Measurements from ENCODE around the gene ILF2. TPM values are rescaled to one million over a fixed set of nuclear protein-coding genes. Genes with fewer than 3 reads are reported as not detected.

ILF2 gene
- total and polyA plus RNA-seq, 2 of the 13 experiments (the other 11 are each of a cell fraction or from before 2014, with no cell fraction given): 292 to 366 TPM

DNA sequence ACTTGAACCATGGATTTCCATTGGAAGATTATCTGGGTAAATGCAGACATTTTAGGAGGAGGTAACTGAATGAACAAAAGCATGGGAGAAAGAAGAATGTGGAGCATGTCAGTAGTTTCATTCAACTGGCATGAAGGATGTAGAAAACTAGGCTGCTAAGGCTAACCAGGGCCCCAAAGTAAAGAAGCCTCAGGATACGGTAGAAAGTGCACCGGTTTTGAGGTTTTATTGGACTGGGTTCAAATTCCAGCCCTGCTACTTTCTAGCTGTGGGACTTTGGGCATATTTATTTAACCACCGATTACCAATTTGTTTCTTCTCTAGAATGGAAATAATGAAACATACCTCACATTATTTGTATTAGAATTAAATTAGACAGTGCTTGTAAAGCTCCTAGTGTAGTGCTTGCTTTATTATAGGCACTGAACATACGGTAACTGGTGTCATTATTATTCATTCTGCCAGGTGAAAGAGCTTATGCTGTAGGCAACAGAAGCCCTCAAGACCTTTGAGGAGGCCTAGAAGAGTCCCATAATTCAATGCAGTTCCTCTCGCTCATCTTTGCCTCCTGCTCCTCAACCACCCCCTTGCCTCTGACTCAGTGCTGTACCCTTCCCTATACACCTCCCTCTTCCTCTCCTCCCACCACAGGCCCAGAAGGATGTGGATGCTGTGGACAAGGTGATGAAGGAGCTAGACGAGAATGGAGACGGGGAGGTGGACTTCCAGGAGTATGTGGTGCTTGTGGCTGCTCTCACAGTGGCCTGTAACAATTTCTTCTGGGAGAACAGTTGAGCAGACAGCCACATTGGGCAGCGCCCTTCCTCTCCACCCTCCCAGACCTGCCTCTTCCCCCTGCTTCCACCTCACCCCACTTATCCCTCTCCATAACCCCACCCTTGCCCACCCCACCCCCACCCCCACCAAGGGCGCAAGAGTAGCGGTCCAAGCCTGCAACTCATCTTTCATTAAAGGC, 39.5 kb downstream of the ILF2 start (continued):
- TF ChIP-seq FOXA1 (IDR thresholded peaks at IDR 0.05): no peak
- TF ChIP-seq FOXA1 (CRISPR knock-in tag; IDR thresholded peaks at IDR 0.05): 0 out of 2 replicates have a peak, but pooled peaks have one; percentile 26
- TF ChIP-seq, protein P1, sequence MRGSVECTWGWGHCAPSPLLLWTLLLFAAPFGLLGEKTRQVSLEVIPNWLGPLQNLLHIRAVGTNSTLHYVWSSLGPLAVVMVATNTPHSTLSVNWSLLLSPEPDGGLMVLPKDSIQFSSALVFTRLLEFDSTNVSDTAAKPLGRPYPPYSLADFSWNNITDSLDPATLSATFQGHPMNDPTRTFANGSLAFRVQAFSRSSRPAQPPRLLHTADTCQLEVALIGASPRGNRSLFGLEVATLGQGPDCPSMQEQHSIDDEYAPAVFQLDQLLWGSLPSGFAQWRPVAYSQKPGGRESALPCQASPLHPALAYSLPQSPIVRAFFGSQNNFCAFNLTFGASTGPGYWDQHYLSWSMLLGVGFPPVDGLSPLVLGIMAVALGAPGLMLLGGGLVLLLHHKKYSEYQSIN (CRISPR knock-in tag; IDR thresholded peaks at IDR 0.05; ENCODE audit: borderline replicate concordance): no peak
- no peak for TF ChIP-seq ZNF891 (CRISPR knock-in tag; IDR thresholded peaks at IDR 0.05)
- TF ChIP-seq YEATS4 (CRISPR knock-in tag; IDR thresholded peaks at IDR 0.05; ENCODE audit: borderline replicate concordance): 0 out of 2 replicates have a peak, but pooled peaks have one; percentile 35
- TF ChIP-seq NFKBIZ (CRISPR knock-in tag; IDR thresholded peaks at IDR 0.05): no peak
- TF ChIP-seq, protein P2, sequence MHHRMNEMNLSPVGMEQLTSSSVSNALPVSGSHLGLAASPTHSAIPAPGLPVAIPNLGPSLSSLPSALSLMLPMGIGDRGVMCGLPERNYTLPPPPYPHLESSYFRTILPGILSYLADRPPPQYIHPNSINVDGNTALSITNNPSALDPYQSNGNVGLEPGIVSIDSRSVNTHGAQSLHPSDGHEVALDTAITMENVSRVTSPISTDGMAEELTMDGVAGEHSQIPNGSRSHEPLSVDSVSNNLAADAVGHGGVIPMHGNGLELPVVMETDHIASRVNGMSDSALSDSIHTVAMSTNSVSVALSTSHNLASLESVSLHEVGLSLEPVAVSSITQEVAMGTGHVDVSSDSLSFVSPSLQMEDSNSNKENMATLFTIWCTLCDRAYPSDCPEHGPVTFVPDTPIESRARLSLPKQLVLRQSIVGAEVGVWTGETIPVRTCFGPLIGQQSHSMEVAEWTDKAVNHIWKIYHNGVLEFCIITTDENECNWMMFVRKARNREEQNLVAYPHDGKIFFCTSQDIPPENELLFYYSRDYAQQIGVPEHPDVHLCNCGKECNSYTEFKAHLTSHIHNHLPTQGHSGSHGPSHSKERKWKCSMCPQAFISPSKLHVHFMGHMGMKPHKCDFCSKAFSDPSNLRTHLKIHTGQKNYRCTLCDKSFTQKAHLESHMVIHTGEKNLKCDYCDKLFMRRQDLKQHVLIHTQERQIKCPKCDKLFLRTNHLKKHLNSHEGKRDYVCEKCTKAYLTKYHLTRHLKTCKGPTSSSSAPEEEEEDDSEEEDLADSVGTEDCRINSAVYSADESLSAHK (CRISPR knock-in tag; IDR thresholded peaks at IDR 0.05; ENCODE audit: borderline replicate concordance): no peak
- TF ChIP-seq FOXA3 (CRISPR knock-in tag; IDR thresholded peaks at IDR 0.05): peak; percentile 20; the same call in 1 of the 2 replicates
- TF ChIP-seq, protein P3, sequence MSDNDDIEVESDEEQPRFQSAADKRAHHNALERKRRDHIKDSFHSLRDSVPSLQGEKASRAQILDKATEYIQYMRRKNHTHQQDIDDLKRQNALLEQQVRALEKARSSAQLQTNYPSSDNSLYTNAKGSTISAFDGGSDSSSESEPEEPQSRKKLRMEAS (IDR thresholded peaks at IDR 0.05): no peak
- no peak for TF ChIP-seq GFI1 (CRISPR knock-in tag; IDR thresholded peaks at IDR 0.05; ENCODE audit: borderline replicate concordance)
- TF ChIP-seq, protein P4, sequence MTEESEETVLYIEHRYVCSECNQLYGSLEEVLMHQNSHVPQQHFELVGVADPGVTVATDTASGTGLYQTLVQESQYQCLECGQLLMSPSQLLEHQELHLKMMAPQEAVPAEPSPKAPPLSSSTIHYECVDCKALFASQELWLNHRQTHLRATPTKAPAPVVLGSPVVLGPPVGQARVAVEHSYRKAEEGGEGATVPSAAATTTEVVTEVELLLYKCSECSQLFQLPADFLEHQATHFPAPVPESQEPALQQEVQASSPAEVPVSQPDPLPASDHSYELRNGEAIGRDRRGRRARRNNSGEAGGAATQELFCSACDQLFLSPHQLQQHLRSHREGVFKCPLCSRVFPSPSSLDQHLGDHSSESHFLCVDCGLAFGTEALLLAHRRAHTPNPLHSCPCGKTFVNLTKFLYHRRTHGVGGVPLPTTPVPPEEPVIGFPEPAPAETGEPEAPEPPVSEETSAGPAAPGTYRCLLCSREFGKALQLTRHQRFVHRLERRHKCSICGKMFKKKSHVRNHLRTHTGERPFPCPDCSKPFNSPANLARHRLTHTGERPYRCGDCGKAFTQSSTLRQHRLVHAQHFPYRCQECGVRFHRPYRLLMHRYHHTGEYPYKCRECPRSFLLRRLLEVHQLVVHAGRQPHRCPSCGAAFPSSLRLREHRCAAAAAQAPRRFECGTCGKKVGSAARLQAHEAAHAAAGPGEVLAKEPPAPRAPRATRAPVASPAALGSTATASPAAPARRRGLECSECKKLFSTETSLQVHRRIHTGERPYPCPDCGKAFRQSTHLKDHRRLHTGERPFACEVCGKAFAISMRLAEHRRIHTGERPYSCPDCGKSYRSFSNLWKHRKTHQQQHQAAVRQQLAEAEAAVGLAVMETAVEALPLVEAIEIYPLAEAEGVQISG (CRISPR knock-in tag; IDR thresholded peaks at IDR 0.05): no peak
- TF ChIP-seq NFIC (IDR thresholded peaks at IDR 0.05; ENCODE audit: low read length): 0 out of 2 replicates have a peak, but pooled peaks have one; percentile 20
- TF ChIP-seq, protein P5, sequence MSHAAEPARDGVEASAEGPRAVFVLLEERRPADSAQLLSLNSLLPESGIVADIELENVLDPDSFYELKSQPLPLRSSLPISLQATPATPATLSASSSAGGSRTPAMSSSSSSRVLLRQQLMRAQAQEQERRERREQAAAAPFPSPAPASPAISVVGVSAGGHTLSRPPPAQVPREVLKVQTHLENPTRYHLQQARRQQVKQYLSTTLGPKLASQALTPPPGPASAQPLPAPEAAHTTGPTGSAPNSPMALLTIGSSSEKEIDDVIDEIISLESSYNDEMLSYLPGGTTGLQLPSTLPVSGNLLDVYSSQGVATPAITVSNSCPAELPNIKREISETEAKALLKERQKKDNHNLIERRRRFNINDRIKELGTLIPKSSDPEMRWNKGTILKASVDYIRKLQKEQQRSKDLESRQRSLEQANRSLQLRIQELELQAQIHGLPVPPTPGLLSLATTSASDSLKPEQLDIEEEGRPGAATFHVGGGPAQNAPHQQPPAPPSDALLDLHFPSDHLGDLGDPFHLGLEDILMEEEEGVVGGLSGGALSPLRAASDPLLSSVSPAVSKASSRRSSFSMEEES (CRISPR knock-in tag; IDR thresholded peaks at IDR 0.05): no peak
- TF ChIP-seq SOX13 (IDR thresholded peaks at IDR 0.05): no peak
- TF ChIP-seq SOX13 (CRISPR knock-in tag; conservative IDR thresholded peaks at IDR 0.05 in 1 of 2, IDR thresholded peaks at IDR 0.05 in 1 of 2): no peak; a peak in 1 of 4 replicates
- TF ChIP-seq ZNF484 (CRISPR knock-in tag; IDR thresholded peaks at IDR 0.05; ENCODE audit: borderline replicate concordance, low read depth): no peak
- no peak for TF ChIP-seq RFXAP (CRISPR knock-in tag; IDR thresholded peaks at IDR 0.05; ENCODE audit: borderline replicate concordance)
- TF ChIP-seq ZEB1 (IDR thresholded peaks at IDR 0.05; ENCODE audit: insufficient replicate concordance, low read depth): no peak
- no peak for TF ChIP-seq PAWR (CRISPR knock-in tag; IDR thresholded peaks at IDR 0.05; ENCODE audit: borderline replicate concordance)
- no peak for TF ChIP-seq ZFP82 (CRISPR knock-in tag; IDR thresholded peaks at IDR 0.05; ENCODE audit: borderline replicate concordance)
- no peak for TF ChIP-seq KLF12 (CRISPR knock-in tag; IDR thresholded peaks at IDR 0.05; ENCODE audit: borderline replicate concordance)
